ELF-1 (cell line): ENCODE measurements around the gene ELL3.

ENCODE experiments used
- DNase-seq: peaks from one replicate; pipeline ENCODE4 v3.0.0-alpha.2; 2016; ENCODE audit warnings: low read depth, low spot score

The ELL3 gene

DNA sequence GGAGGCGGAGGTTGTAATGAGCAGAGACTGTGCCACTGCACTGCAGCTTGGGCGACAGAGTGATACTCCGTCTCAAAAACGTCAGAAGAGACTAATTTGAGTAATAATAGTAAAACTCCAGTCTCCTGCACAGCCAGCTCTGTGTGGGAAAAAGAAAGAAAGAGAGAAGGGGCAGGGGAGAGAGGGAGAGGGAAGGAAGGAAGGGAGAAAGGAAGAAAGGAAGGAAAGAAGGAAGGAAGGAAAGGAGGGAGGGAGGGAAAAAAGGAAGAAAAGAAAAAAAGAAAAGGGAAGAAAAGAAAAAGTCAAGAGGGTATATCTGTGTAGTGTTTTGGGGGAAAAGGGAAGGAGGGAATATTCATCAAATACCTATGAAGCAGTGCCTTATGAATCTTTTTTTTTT lies 53.6 kb downstream of the ELL3 start:
- no peak for DNase-seq
